T-helper 1 cell (primary cell): ENCODE measurements around the gene LGR6.
A peak's percentile ranks its signal among the peaks of the same experiment; 100 is the strongest.
"Not testable (repeated sequence)": the region's sequence is repeated elsewhere in the genome, so short reads cannot be mapped to it uniquely, and the experiment has no call there.

Experiments
- DNase-seq, 5 donors: peaks; one replicate each; pipeline ENCODE4 v3.0.0-alpha.2; 2012 to 2020

The LGR6 gene

GRCh38 chr1:202159534-202160371, 33.8 kb upstream of the LGR6 start:
- DNase-seq = peak in 3 of 5 donors; percentile 33 to 82 (median 49)

- peak; percentile 48 to 86 (median 69) for DNase-seq
These were observed 33.1 kb upstream of the LGR6 start, which contains the start of gene PTPN7 for GRCh38 chr1:202160377-202160940. Gene PTPN7 (minus strand): TSS chr1:202160602. CDS start chr1:202159402, 1,200 bp downstream.

GRCh38 chr1:202161151-202162046, 32.2 kb upstream of the LGR6 start:
- DNase-seq = peak in 1 of 5 donors; percentile 24

DNA sequence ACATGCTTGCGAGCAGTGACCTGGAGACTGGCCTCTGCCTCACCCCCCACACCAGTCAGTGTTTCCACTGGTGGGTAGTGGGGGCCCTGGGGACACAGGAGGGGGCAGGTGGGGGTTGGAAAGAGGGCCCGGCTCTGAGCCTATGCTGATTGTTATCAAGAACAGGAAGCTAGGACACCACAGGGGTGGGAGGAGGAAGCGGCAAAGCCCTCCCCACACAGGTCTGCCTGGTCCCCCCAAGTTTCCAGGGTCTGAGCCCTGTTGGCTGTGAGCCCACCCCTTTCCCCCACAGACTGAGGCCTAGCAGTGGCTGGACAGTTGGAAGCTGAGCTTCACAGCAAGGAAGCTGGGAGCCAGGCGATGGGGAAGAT, 31.6 kb upstream of the LGR6 start:
- DNase-seq = peak in 2 of 5 donors; percentile 43 to 63

DNA sequence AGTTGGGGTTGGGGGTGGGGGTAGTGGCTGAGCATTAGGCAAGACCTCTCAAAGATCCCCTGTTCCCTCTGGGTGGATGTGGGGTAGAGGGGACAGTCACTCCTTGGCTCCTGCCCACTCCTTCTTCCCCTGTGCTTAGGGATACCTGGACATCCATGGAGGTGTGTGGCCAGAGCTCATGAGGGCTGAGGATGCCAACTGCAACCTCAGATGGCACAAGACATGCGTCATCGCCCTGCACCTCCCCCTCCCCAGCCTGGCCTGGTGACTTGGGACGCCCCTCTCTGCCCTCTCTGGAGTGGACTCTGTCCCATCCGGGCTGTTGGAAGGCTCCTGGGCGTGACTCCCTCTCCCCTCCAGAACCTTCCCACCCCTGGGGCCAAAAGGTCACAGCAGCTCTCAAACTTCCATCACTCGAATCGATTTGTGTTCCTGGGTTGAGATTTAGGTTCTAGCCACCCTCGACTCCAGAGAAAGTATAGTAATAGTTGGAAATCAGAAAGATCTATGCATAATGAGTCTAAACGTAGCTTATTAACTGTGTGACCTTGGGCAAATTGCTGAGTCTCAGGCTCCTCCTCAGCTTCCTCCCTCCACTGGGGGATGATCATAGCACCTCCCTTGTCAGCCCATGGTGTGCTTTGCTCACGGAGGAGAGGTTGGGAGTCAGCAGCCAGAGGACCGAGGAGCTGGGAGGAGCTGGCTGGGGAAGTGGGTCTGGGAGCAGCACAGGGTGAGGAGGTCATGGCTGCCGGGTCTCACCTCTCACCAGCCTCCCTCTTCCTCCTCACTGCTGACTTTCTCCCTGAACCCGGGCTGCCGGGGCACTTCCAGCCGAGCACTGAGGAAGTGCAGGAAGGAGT, 30.9 kb upstream of the LGR6 start:
- peak in 1 of 5 donors; percentile 43 for DNase-seq

GRCh38 chr1:202163281-202164270, 30.0 kb upstream of the LGR6 start:
- no peak for DNase-seq

DNA sequence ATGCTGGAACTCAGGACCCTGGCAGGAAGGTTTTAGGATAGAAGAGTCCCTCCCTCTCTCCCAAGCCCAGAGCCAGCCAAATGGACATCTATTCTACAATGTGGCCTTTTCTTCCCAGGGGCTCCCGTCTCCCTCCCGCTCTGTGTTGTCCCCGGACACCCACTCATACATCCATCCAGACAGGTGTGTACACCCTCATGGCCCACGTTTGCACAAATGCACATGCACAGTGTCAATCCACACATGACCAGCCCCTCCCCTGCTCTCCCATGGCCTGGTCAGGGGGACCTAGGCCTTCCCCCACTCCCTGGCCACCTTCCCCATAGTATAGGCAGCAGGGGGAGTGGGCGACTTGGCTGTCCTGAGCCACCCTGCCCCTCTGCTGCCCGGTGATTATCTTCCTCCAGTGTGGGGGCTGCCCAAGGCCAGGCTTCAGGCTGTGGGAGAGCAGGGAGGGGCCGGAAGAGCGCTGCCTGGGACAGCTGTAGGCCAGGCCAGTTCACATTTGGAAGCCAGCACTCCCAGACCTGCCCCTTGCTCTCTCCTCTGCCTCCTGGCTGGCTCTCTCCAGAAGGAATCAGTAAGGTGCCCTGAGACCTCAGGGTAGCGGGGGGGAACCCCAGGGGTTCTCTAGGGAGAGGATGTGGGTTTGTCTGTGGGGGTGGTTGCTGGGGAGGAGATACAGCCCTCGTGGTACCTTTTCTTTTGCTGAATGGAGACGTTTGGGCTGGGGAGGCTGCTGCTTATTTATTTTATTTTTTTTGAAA, 29.1 kb upstream of the LGR6 start:
- DNase-seq = peak; percentile 59 to 77 (median 73)

- peak in 2 of 5 donors; percentile 34 to 35 for DNase-seq
These were observed 28.2 kb upstream of the LGR6 start for GRCh38 chr1:202165267-202165941.

DNA sequence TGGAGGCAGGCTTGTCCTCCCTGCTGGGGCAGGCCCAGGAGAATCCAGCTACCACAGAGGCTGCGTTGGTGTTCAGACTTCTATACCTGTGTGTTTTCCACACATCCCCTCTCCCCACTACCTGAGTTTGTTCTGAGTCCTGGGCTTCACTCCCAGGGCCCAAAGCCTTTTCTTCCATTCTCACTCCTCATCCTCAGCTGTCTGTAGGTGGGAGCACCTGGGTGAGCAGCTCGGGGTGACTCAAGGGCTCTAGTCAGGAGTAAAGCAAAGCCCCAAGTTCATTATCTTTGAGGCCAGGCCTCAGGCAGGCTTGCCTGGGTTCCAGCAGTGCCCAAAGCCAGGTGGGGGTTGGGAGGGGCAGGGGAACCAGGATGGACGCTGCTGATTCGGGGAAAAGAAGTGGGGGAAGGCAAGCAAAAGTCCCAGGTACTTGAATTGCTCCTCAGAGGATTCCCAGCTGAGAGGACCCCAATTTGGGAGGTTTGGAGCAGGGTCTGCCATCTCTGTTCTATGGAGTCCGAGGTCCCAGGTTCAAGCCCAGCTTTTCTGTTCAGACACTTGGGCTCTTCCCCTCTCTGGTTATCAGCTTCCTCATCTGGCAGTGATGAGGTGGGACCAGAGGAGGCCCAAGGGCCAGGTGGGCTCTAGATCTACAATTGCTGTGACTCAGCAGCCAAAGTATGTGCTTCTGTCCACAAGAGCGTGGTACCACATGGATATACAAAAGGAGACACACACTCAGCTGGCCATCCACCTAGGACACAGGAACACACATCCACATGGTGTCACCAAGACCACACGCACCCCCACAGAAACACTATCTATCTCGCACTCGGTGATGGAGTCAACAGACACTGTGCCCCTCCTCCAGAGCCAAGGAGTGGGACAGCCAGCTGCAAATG, 27.4 kb upstream of the LGR6 start:
- DNase-seq = no peak

GRCh38 chr1:202167054-202167453, 26.5 kb upstream of the LGR6 start:
- not testable (repeated sequence) for DNase-seq

- no peak for DNase-seq
These were observed 25.7 kb upstream of the LGR6 start for GRCh38 chr1:202167708-202168415.

GRCh38 chr1:202168861-202169260, 24.7 kb upstream of the LGR6 start:
- DNase-seq = no peak

GRCh38 chr1:202170726-202171125, 22.9 kb upstream of the LGR6 start:
- no peak for DNase-seq

DNA sequence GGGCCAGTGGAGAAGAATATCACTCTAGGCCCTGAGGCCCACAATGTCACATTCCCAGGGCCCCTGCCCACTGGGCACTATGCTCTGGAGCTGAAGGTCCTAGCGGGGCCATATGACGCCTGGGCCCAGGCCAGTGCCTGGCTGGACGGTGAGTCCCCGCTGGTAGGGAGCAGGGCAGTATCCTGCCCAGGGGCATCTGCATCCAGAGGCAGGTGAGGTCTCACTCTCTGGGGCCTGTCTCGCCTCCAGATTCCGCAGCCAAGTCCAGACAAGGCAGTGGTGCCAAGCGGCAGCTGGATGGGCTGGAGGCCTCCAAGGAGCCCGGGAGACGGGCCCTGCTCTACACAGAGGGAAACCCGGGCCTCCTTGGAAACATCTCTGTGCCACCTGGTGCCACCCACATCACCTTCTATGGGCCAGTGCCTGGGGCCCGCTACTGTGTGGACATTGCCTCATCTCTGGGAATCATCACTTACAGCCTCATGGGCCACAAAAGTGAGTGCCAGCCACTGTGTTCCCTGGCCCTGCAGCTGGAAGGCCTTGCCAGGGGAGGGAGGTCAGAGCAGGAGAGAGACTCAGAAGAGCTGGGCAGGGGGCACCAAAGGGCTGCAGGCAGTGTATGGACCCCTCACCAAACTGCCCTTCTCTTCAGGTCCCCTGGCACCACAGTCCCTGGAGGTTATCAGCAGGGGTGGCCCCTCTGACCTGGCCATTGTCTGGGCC, 22.1 kb upstream of the LGR6 start:
- no peak for DNase-seq

GRCh38 chr1:202172015-202172355, 21.6 kb upstream of the LGR6 start:
- peak in 1 of 5 donors; percentile 23 for DNase-seq

- DNase-seq = no peak
These were observed 19.6 kb upstream of the LGR6 start for GRCh38 chr1:202173993-202174392.
